GF-D8 (cell line): Measurements from ENCODE around the gene TMEM200B.
"Not testable (repeated sequence)": the region's sequence is repeated elsewhere in the genome, so short reads cannot be mapped to it uniquely, and the experiment has no call there.

Experiments used
- DNase-seq: peaks from one replicate; lab custom pipeline; 2025; lab: John Stamatoyannopoulos, UW

The TMEM200B gene

GRCh38 chr1:29123887-29124365, at the start of gene TMEM200B:
TMEM200B (minus strand) TSS chr1:29123903; CDS start chr1:29121828, 2,075 bp downstream.
- no peak for DNase-seq

GRCh38 chr1:29172415-29172939, 48.8 kb upstream of the TMEM200B start:
- no peak for DNase-seq

GRCh38 chr1:29171521-29171920, 47.8 kb upstream of the TMEM200B start:
- DNase-seq: no peak

- no peak for DNase-seq
Measured at GRCh38 chr1:29171089-29171488, 47.4 kb upstream of the TMEM200B start.

- no peak for DNase-seq
Measured at GRCh38 chr1:29169976-29170375, 46.3 kb upstream of the TMEM200B start.

- DNase-seq: no peak
Measured at GRCh38 chr1:29167904-29168303, 44.2 kb upstream of the TMEM200B start.

GRCh38 chr1:29166291-29166878, 42.7 kb upstream of the TMEM200B start:
- DNase-seq: no peak

- no peak for DNase-seq
Measured at GRCh38 chr1:29164588-29164987, 40.9 kb upstream of the TMEM200B start.

GRCh38 chr1:29162476-29163138, 38.9 kb upstream of the TMEM200B start:
- no peak for DNase-seq

GRCh38 chr1:29162025-29162424, 38.3 kb upstream of the TMEM200B start:
- no peak for DNase-seq

GRCh38 chr1:29159773-29160172, 36.1 kb upstream of the TMEM200B start:
- no peak for DNase-seq

- no peak for DNase-seq
Measured at GRCh38 chr1:29157269-29157601, 33.5 kb upstream of the TMEM200B start.

- DNase-seq: no peak
Measured at GRCh38 chr1:29156543-29157268, 33.0 kb upstream of the TMEM200B start.

GRCh38 chr1:29152046-29152805, 28.5 kb upstream of the TMEM200B start:
- DNase-seq: no peak

- not testable (repeated sequence) for DNase-seq
Measured at GRCh38 chr1:29150346-29150745, 26.6 kb upstream of the TMEM200B start.

GRCh38 chr1:29148656-29149491, 25.2 kb upstream of the TMEM200B start:
- no peak for DNase-seq

- DNase-seq: no peak
Measured at GRCh38 chr1:29145739-29146437, 22.2 kb upstream of the TMEM200B start.

- no peak for DNase-seq
Measured at GRCh38 chr1:29144178-29144577, 20.5 kb upstream of the TMEM200B start.

GRCh38 chr1:29142714-29143113, 19.0 kb upstream of the TMEM200B start:
- DNase-seq: no peak

GRCh38 chr1:29136391-29136915, 12.8 kb upstream of the TMEM200B start:
- no peak for DNase-seq

GRCh38 chr1:29134695-29135028, 11.0 kb upstream of the TMEM200B start:
- no peak for DNase-seq
